SJCRH30 (cell line): ENCODE results near the gene OR10AD1. TPM values are rescaled to one million over a fixed set of nuclear protein-coding genes. Genes with fewer than 3 reads are reported as not detected.

Experiments
- DNase-seq, 2 experiments: peaks; one replicate each; pipeline ENCODE4 v3.0.0-alpha.2; 2015 to 2020
- H3K27ac ChIP-seq: fragments of 250-450 bp; sonication (Bioruptor Pico); 2 replicates; pipeline ENCODE4 v1.5.1; 2020; ENCODE audit warnings: mild to moderate bottlenecking, moderate library complexity
- H3K27me3 ChIP-seq: fragments of 250-450 bp; sonication (Bioruptor Pico); 2 replicates; pipeline ENCODE4 v1.5.1; 2020; ENCODE audit warnings: mild to moderate bottlenecking, moderate library complexity
- H3K36me3 ChIP-seq: fragments of 250-450 bp; sonication (Bioruptor Pico); 2 replicates; pipeline ENCODE4 v1.5.1; 2020; ENCODE audit warnings: mild to moderate bottlenecking, moderate library complexity
- H3K4me1 ChIP-seq: fragments of 250-450 bp; sonication (Bioruptor Pico); 2 replicates; pipeline ENCODE4 v1.5.1; 2020; ENCODE audit warnings: mild to moderate bottlenecking, moderate library complexity
- H3K4me3 ChIP-seq: fragments of 250-450 bp; sonication (Bioruptor Pico); 2 replicates; pipeline ENCODE4 v1.5.1; 2020; ENCODE audit warnings: mild to moderate bottlenecking, moderate library complexity
- H3K9me3 ChIP-seq: fragments of 250-450 bp; sonication (Bioruptor Pico); replicated peaks from 2 replicates; pipeline ENCODE4 v1.5.1; 2020; ENCODE audit warnings: mild to moderate bottlenecking, moderate library complexity
- total RNA-seq: library from RNA; depleted of rRNA; stranded (reverse); fragments of >200 nt; shearing (Covaris generic); gene quantifications from 2 replicates; pipeline ENCODE4 v1.2.3, GENCODE V29; 2014

Gene OR10AD1
- total RNA-seq, 1 experiment from 2014 or later = not detected

GRCh38 chr12:48183091-48183875 is 19.8 kb downstream of the OR10AD1 start, which contains the start of gene CCDC184:
CCDC184 (plus strand) TSS chr12:48183644; CDS start chr12:48184123, 479 bp downstream.
- peak; percentile 94 for DNase-seq
- H3K9me3 ChIP-seq = no peaks in the 10 kb centered on the region
- peak within 1 kb of the TSS; percentile 47 for H3K27ac ChIP-seq
- H3K27me3 ChIP-seq = peaks cover 6% of the 10 kb centered on the region; the same call in 1 of the 2 replicates
- H3K36me3 ChIP-seq = no peaks in the 10 kb centered on the region
- H3K4me3 ChIP-seq = peak within 1 kb of the TSS; percentile 67
- peaks cover 15% of the 10 kb centered on the region for H3K4me1 ChIP-seq

GRCh38 chr12:48182631-48183030 is 20.5 kb downstream of the OR10AD1 start:
- Histone ChIP-seq H3K4me3 (peak overlapping the region; percentile 67), H3K9me3 (no peaks in the 10 kb centered on the region), H3K27me3 (peaks cover 11% of the 10 kb centered on the region; the same call in 1 of the 2 replicates), H3K36me3 (no peaks in the 10 kb centered on the region), H3K27ac (no peak overlapping the region), H3K4me1 (peaks cover 15% of the 10 kb centered on the region)
- DNase-seq = no peak

- H3K4me3 ChIP-seq = no peak overlapping the region
- H3K27me3 ChIP-seq = peaks cover 14% of the 10 kb centered on the region; the same call in 1 of the 2 replicates
- no peaks in the 10 kb centered on the region for H3K36me3 ChIP-seq
- no peak for DNase-seq
- no peaks in the 10 kb centered on the region for H3K9me3 ChIP-seq
- peaks cover 14% of the 10 kb centered on the region for H3K4me1 ChIP-seq
- no peak overlapping the region for H3K27ac ChIP-seq
These were observed 22.1 kb downstream of the OR10AD1 start for GRCh38 chr12:48180857-48181495.

- Histone ChIP-seq H3K4me1 (peaks cover 9% of the 10 kb centered on the region), H3K9me3 (no peaks in the 10 kb centered on the region), H3K27me3 (peaks cover 20% of the 10 kb centered on the region; the same call in 1 of the 2 replicates), H3K4me3 (no peak overlapping the region), H3K27ac (no peak overlapping the region), H3K36me3 (no peaks in the 10 kb centered on the region)
- no peak for DNase-seq
These were observed 22.7 kb downstream of the OR10AD1 start for GRCh38 chr12:48180424-48180823.

- H3K36me3 ChIP-seq = no peaks in the 10 kb centered on the region
- no peaks in the 10 kb centered on the region for H3K9me3 ChIP-seq
- peaks cover 18% of the 10 kb centered on the region; the same call in 1 of the 2 replicates for H3K27me3 ChIP-seq
- H3K4me1 ChIP-seq = peaks cover 3% of the 10 kb centered on the region
- H3K4me3 ChIP-seq = no peak overlapping the region
- no peak overlapping the region for H3K27ac ChIP-seq
- DNase-seq = no peak
These were observed 23.6 kb downstream of the OR10AD1 start for GRCh38 chr12:48179466-48179865.

GRCh38 chr12:48177982-48178381 is 25.1 kb downstream of the OR10AD1 start:
- DNase-seq = no peak
- Histone ChIP-seq H3K4me1 (no peaks in the 10 kb centered on the region; the same call in 1 of the 2 replicates), H3K9me3 (no peaks in the 10 kb centered on the region), H3K36me3 (no peaks in the 10 kb centered on the region), H3K27ac (no peak overlapping the region), H3K27me3 (peaks cover 14% of the 10 kb centered on the region; the same call in 1 of the 2 replicates), H3K4me3 (no peak overlapping the region)

- Histone ChIP-seq H3K27ac (no peak overlapping the region), H3K36me3 (no peaks in the 10 kb centered on the region), H3K4me1 (no peaks in the 10 kb centered on the region), H3K27me3 (peaks cover 14% of the 10 kb centered on the region; the same call in 1 of the 2 replicates), H3K4me3 (no peak overlapping the region), H3K9me3 (no peaks in the 10 kb centered on the region)
- no peak for DNase-seq
These were observed 26.7 kb downstream of the OR10AD1 start for GRCh38 chr12:48176417-48176751.

- no peak for DNase-seq
- H3K36me3 ChIP-seq = no peaks in the 10 kb centered on the region
- no peaks in the 10 kb centered on the region for H3K4me1 ChIP-seq
- no peak overlapping the region for H3K4me3 ChIP-seq
- peaks cover 14% of the 10 kb centered on the region; the same call in 1 of the 2 replicates for H3K27me3 ChIP-seq
- H3K9me3 ChIP-seq = no peaks in the 10 kb centered on the region
- no peak overlapping the region for H3K27ac ChIP-seq
These were observed 27.3 kb downstream of the OR10AD1 start for GRCh38 chr12:48175613-48176416.

GRCh38 chr12:48169011-48169410 is 34.1 kb downstream of the OR10AD1 start:
- DNase-seq = no peak

GRCh38 chr12:48165089-48165981 is 37.8 kb downstream of the OR10AD1 start:
- Histone ChIP-seq H3K36me3 (no peaks in the 10 kb centered on the region), H3K4me1 (no peaks in the 10 kb centered on the region), H3K27ac (no peak overlapping the region), H3K4me3 (no peak overlapping the region), H3K27me3 (no peaks in the 10 kb centered on the region), H3K9me3 (no peaks in the 10 kb centered on the region)
- peak; percentile 40 to 78 for DNase-seq

More at GRCh38 chr12:48169011-48169410, 34.1 kb downstream of the OR10AD1 start:
- no peaks in the 10 kb centered on the region for H3K36me3 ChIP-seq
- H3K27me3 ChIP-seq = no peaks in the 10 kb centered on the region
- H3K27ac ChIP-seq = no peak overlapping the region
- no peaks in the 10 kb centered on the region for H3K9me3 ChIP-seq
- H3K4me1 ChIP-seq = no peaks in the 10 kb centered on the region
- H3K4me3 ChIP-seq = no peak overlapping the region

GRCh38 chr12:48164451-48164850 is 38.6 kb downstream of the OR10AD1 start:
- H3K4me3 ChIP-seq = no peak overlapping the region
- H3K9me3 ChIP-seq = no peaks in the 10 kb centered on the region
- H3K4me1 ChIP-seq = no peaks in the 10 kb centered on the region
- H3K36me3 ChIP-seq = no peaks in the 10 kb centered on the region
- no peak for DNase-seq
- no peaks in the 10 kb centered on the region for H3K27me3 ChIP-seq
- no peak overlapping the region for H3K27ac ChIP-seq

- no peak for DNase-seq
- no peak overlapping the region for H3K4me3 ChIP-seq
- no peaks in the 10 kb centered on the region for H3K4me1 ChIP-seq
- no peaks in the 10 kb centered on the region for H3K9me3 ChIP-seq
- H3K27ac ChIP-seq = no peak overlapping the region
- H3K36me3 ChIP-seq = no peaks in the 10 kb centered on the region
- no peaks in the 10 kb centered on the region for H3K27me3 ChIP-seq
These were observed 39.8 kb downstream of the OR10AD1 start for GRCh38 chr12:48163150-48163747.

- Histone ChIP-seq H3K9me3 (no peaks in the 10 kb centered on the region), H3K27ac (no peak overlapping the region), H3K4me1 (peaks cover 7% of the 10 kb centered on the region), H3K4me3 (no peak overlapping the region), H3K27me3 (no peaks in the 10 kb centered on the region), H3K36me3 (no peaks in the 10 kb centered on the region)
- no peak for DNase-seq
These were observed 42.3 kb downstream of the OR10AD1 start for GRCh38 chr12:48160807-48161206.
